ENCODE data around the gene GPR153. TPM values are rescaled to one million over a fixed set of nuclear protein-coding genes. Genes with fewer than 3 reads are reported as not detected.

Gene GPR153
- total and polyA plus RNA-seq, 2 donors (not counting 1 experiment from before 2014, with no cell fraction given): 0.04 to 0.20 TPM

DNA sequence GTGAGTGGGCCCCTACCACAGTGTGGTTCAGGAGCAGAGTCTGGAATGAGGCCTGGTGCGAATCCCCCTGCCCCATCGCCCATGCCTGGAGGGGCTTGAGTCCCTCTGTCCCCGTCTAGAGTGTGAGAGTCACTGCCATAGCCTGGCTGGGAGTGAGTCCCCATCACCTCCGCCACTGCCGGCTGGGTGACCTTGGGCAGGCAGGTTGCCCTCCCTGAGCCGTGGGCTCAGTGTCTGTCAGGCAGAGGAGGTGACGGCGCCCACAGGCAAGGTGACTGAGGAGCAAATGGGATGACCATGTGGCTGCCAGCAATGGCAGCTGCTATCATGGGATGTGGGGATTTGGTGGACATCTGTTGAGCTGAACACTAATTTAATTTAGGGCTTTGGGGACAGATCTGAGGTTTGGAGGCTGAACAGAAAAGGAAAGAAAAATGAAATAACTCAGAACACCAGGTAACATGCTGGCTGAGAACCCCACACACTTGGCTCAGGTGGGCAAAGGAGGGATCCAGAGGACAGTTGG lies 38.1 kb upstream of the GPR153 start:
- POLR2A ChIA-PET: no interaction called here
- TF ChIP-seq EZH2 (IDR thresholded peaks at IDR 0.05; ENCODE audit: borderline replicate concordance, insufficient read depth, low read depth, low read length, poor library complexity, severe bottlenecking): no peak
- TF ChIP-seq, protein P1, sequence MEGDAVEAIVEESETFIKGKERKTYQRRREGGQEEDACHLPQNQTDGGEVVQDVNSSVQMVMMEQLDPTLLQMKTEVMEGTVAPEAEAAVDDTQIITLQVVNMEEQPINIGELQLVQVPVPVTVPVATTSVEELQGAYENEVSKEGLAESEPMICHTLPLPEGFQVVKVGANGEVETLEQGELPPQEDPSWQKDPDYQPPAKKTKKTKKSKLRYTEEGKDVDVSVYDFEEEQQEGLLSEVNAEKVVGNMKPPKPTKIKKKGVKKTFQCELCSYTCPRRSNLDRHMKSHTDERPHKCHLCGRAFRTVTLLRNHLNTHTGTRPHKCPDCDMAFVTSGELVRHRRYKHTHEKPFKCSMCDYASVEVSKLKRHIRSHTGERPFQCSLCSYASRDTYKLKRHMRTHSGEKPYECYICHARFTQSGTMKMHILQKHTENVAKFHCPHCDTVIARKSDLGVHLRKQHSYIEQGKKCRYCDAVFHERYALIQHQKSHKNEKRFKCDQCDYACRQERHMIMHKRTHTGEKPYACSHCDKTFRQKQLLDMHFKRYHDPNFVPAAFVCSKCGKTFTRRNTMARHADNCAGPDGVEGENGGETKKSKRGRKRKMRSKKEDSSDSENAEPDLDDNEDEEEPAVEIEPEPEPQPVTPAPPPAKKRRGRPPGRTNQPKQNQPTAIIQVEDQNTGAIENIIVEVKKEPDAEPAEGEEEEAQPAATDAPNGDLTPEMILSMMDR (IDR thresholded peaks at IDR 0.05): no peak
- Histone ChIP-seq H3K9ac (ENCODE audit: low read length) (no peak overlapping the region), H3K9me3 (ENCODE audit: control extremely low read depth in 1 of 3, control insufficient read depth in 2 of 3, insufficient read depth in 1 of 3, low read length in 2 of 3) (no peaks in the 10 kb centered on the region), H3K27ac (ENCODE audit: low read length in 2 of 2) (no peak overlapping the region), H3K27me3 (replicated peaks in 1 of 4; ENCODE audit: control extremely low read depth in 1 of 4, control insufficient read depth in 3 of 4, insufficient read depth in 4 of 4, low read length in 3 of 4) (no peaks in the 10 kb centered on the region), H3K36me3 (replicated peaks in 1 of 2; ENCODE audit: control extremely low read depth in 1 of 2, control insufficient read depth in 1 of 2, extremely low read depth in 1 of 2, insufficient read depth in 2 of 2, low read length in 1 of 2) (no peaks in the 10 kb centered on the region), H2AFZ (ENCODE audit: insufficient read depth, low read depth, low read length, poor library complexity, severe bottlenecking) (no peak overlapping the region), H4K20me1 (ENCODE audit: control insufficient read depth, insufficient read depth, low read length, poor library complexity, severe bottlenecking) (no peaks in the 10 kb centered on the region), H3K4me3 (ENCODE audit: control extremely low read depth in 1 of 5, extremely low read depth in 1 of 5, insufficient read depth in 1 of 5, low read depth in 2 of 5, low read length in 4 of 5) (no peak overlapping the region), H3K4me2 (replicated peaks; ENCODE audit: low read depth, low read length, poor library complexity, severe bottlenecking) (no peak overlapping the region), H3K4me1 (ENCODE audit: control insufficient read depth in 2 of 2, insufficient read depth in 2 of 2, low read length in 2 of 2) (no peaks in the 10 kb centered on the region), H3K79me2 (ENCODE audit: control insufficient read depth, insufficient read depth, low read length) (no peaks in the 10 kb centered on the region)
- H3K27me3 Mint-ChIP-seq: no peaks in the 10 kb centered on the region
- CTCF ChIA-PET: no interaction called here
- no peak for ATAC-seq (ENCODE audit: low read depth)
- no peaks in the 10 kb centered on the region for H3K9me3 Mint-ChIP-seq (ENCODE audit: insufficient read depth)
- WGBS (ENCODE audit: insufficient coverage): 98% methylated on average over 8 of the region's 8 CpGs
- H3K27ac Mint-ChIP-seq: no peak overlapping the region
- no peak overlapping the region for H3K4me3 Mint-ChIP-seq
- no peaks in the 10 kb centered on the region for H3K4me1 Mint-ChIP-seq
- no peak for DNase-seq
- intact Hi-C loops (cut with micrococcal nuclease): no loop called here

GRCh38 chr1:6298530-6298929 lies 37.6 kb upstream of the GPR153 start:
- H3K27ac Mint-ChIP-seq: no peak overlapping the region
- no peaks in the 10 kb centered on the region for H3K9me3 Mint-ChIP-seq (ENCODE audit: insufficient read depth)
- DNase-seq (no peak), ATAC-seq (ENCODE audit: low read depth) (no peak)
- intact Hi-C loops (cut with micrococcal nuclease): no loop called here
- 98% methylated on average over 8 of the region's 8 CpGs for WGBS (ENCODE audit: insufficient coverage)
- Histone ChIP-seq H3K9me3 (ENCODE audit: control extremely low read depth in 1 of 3, control insufficient read depth in 2 of 3, insufficient read depth in 1 of 3, low read length in 2 of 3) (no peaks in the 10 kb centered on the region), H3K36me3 (replicated peaks in 1 of 2; ENCODE audit: control extremely low read depth in 1 of 2, control insufficient read depth in 1 of 2, extremely low read depth in 1 of 2, insufficient read depth in 2 of 2, low read length in 1 of 2) (no peaks in the 10 kb centered on the region), H3K4me3 (ENCODE audit: control extremely low read depth in 1 of 5, extremely low read depth in 1 of 5, insufficient read depth in 1 of 5, low read depth in 2 of 5, low read length in 4 of 5) (no peak overlapping the region), H3K9ac (ENCODE audit: low read length) (no peak overlapping the region), H3K79me2 (ENCODE audit: control insufficient read depth, insufficient read depth, low read length) (no peaks in the 10 kb centered on the region), H3K27ac (ENCODE audit: low read length in 2 of 2) (no peak overlapping the region), H3K4me1 (ENCODE audit: control insufficient read depth in 2 of 2, insufficient read depth in 2 of 2, low read length in 2 of 2) (no peaks in the 10 kb centered on the region), H3K27me3 (replicated peaks in 1 of 4; ENCODE audit: control extremely low read depth in 1 of 4, control insufficient read depth in 3 of 4, insufficient read depth in 4 of 4, low read length in 3 of 4) (no peaks in the 10 kb centered on the region), H4K20me1 (ENCODE audit: control insufficient read depth, insufficient read depth, low read length, poor library complexity, severe bottlenecking) (no peaks in the 10 kb centered on the region), H3K4me2 (replicated peaks; ENCODE audit: low read depth, low read length, poor library complexity, severe bottlenecking) (no peak overlapping the region), H2AFZ (ENCODE audit: insufficient read depth, low read depth, low read length, poor library complexity, severe bottlenecking) (no peak overlapping the region)
- H3K4me1 Mint-ChIP-seq: no peaks in the 10 kb centered on the region
- no peaks in the 10 kb centered on the region for H3K27me3 Mint-ChIP-seq
- POLR2A ChIA-PET: no interaction called here
- no peak overlapping the region for H3K4me3 Mint-ChIP-seq
- CTCF ChIA-PET: no interaction called here
- TF ChIP-seq EZH2 (IDR thresholded peaks at IDR 0.05; ENCODE audit: borderline replicate concordance, insufficient read depth, low read depth, low read length, poor library complexity, severe bottlenecking): no peak
- TF ChIP-seq, protein P1 (IDR thresholded peaks at IDR 0.05): no peak
